Measurements from ENCODE around the gene ERC1.

ERC1 gene

DNA sequence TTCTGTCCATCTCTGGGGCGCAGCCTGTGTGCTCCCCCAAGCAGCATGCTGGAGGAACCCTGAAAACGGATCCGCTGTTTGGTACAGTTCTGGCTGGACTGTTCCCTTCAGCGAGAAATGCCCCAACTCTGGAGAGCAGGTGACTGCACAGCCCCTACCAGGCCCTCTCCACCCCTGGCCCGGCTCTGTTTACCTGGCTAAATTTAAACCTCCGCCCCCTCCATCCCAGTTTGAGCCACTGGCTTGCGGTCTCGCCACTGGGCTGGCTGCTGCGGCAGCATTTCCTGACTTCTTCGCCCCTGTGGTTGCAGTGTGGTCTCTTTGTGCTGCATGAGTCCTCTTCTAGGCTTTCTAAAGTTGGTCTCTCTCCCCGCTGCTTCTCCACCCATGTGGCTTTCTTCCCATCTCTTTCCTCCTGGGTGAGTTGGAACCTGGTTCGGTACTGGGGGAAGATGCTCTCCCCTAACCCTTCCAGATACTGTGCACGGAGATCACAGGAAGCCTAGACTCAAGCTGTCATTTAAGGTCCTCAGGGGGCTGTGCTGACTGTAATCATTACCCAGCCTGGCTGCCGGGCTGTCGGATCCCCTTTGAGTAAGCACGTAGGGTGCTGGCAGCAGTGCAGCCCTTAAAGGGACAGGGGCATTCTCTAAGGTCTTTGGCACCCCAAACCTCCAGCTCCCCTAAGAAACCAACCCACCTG is 542.7 kb downstream of the ERC1 start:
- no peaks in the 10 kb centered on the region for H3K4me1 ChIP-seq (ENCODE audit: control insufficient read depth, low read depth, low read length)
- H3K9me3 ChIP-seq (ENCODE audit: control insufficient read depth, low read depth, low read length) = no peaks in the 10 kb centered on the region
- H3K4me3 ChIP-seq (ENCODE audit: low read length) = no peak overlapping the region
- peaks cover 59% of the 10 kb centered on the region for H3K27me3 ChIP-seq (ENCODE audit: control insufficient read depth, insufficient read depth, low read length)
- H3K36me3 ChIP-seq (ENCODE audit: control insufficient read depth, low read depth, low read length) = no peaks in the 10 kb centered on the region
- no peak overlapping the region for H3K27ac ChIP-seq (ENCODE audit: low read length)
- no peak overlapping the region for H3K9ac ChIP-seq (ENCODE audit: low read length)

DNA sequence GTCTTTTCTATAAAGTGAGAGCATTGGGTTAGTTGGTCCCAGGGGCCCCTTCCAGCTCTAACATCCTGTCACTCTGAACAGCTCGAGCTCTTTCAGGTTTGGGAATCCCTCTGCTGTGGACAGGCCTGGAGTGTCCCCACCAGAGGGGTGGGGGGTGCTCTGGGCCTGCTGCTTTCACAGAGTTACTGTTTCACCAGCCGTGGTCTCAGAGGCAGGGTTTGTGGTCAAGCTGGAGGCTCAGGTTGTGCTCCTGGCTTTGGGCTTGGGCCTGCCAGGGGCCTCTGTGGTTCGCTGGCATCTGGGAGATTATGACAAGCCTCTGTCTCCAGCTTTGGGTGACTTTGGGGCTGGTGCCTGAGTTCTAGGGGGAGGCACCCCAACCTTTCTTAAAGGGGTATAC is 543.7 kb downstream of the ERC1 start:
- H3K27ac ChIP-seq (ENCODE audit: low read length) = no peak overlapping the region
- H3K36me3 ChIP-seq (ENCODE audit: control insufficient read depth, low read depth, low read length) = no peaks in the 10 kb centered on the region
- H3K9me3 ChIP-seq (ENCODE audit: control insufficient read depth, low read depth, low read length) = no peaks in the 10 kb centered on the region
- no peaks in the 10 kb centered on the region for H3K4me1 ChIP-seq (ENCODE audit: control insufficient read depth, low read depth, low read length)
- H3K27me3 ChIP-seq (ENCODE audit: control insufficient read depth, insufficient read depth, low read length) = peaks cover 52% of the 10 kb centered on the region
- no peak overlapping the region for H3K4me3 ChIP-seq (ENCODE audit: low read length)
- no peak overlapping the region for H3K9ac ChIP-seq (ENCODE audit: low read length)

DNA sequence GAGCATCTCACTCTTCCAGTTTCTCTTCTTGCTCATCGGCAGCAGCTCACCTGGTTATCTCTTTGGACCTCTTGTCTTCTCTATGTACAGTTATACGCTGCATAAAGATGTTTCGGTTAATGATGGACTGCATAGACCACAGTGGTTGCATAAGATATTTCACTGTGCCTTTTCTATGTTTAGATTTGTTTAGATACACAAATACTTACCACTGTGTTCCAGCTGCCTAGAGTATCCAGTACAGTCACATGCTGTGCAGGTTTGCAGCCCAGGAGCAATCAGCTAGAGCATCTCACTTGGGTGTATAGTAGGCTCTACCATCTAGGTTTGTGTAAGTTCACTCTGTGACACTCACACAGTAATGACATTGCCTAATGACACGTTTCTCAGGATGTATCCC is 545.8 kb downstream of the ERC1 start:
- Histone ChIP-seq H3K27me3 (ENCODE audit: control insufficient read depth, insufficient read depth, low read length) (peaks cover 41% of the 10 kb centered on the region), H3K9me3 (ENCODE audit: control insufficient read depth, low read depth, low read length) (no peaks in the 10 kb centered on the region), H3K9ac (ENCODE audit: low read length) (no peak overlapping the region), H3K4me1 (ENCODE audit: control insufficient read depth, low read depth, low read length) (no peaks in the 10 kb centered on the region), H3K27ac (ENCODE audit: low read length) (no peak overlapping the region), H3K36me3 (ENCODE audit: control insufficient read depth, low read depth, low read length) (no peaks in the 10 kb centered on the region), H3K4me3 (ENCODE audit: low read length) (no peak overlapping the region)

DNA sequence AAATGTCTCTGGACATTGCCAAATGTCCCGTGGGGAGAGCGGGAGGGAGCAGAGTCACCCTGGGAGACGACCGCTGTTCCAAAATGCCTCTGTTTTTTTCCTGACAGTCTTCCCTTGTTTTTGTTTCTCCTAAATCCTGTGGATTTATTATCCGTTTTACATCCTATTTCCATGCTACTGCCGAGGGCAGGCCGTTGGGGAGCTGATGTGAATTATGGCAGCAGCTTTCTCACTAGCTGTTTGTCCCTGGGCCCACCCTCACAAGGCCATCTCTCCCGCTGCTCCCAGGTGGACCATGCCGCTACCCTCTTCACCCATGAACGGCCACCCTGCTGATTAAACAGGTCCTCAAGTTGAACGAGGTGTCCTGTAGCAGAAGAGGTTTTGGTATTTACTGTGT is 548.1 kb downstream of the ERC1 start:
- Histone ChIP-seq H3K27ac (ENCODE audit: low read length) (no peak overlapping the region), H3K9ac (ENCODE audit: low read length) (no peak overlapping the region), H3K36me3 (ENCODE audit: control insufficient read depth, low read depth, low read length) (no peaks in the 10 kb centered on the region), H3K4me1 (ENCODE audit: control insufficient read depth, low read depth, low read length) (no peaks in the 10 kb centered on the region), H3K4me3 (ENCODE audit: low read length) (no peak overlapping the region), H3K27me3 (ENCODE audit: control insufficient read depth, insufficient read depth, low read length) (peaks cover 18% of the 10 kb centered on the region), H3K9me3 (ENCODE audit: control insufficient read depth, low read depth, low read length) (no peaks in the 10 kb centered on the region)

DNA sequence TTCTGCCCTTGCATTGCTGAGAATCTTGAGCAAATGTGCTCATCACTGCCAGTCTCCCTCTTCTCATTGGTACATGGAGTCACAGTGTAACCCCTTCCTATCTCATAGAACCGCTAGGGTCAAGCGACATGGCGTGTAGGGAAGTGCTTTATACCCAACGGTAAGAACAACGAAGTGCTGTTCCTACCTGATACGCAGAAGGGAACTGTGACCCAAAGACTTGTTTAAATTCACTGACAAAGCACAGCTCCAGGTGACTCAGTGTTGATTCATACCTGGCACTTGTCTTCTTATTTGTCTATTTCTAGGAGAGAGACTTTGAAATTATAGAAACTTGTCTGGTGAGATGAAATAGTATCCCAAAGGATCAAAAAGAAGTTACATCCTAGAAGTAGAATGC is 549.7 kb downstream of the ERC1 start:
- H3K9me3 ChIP-seq (ENCODE audit: control insufficient read depth, low read depth, low read length) = no peaks in the 10 kb centered on the region

DNA sequence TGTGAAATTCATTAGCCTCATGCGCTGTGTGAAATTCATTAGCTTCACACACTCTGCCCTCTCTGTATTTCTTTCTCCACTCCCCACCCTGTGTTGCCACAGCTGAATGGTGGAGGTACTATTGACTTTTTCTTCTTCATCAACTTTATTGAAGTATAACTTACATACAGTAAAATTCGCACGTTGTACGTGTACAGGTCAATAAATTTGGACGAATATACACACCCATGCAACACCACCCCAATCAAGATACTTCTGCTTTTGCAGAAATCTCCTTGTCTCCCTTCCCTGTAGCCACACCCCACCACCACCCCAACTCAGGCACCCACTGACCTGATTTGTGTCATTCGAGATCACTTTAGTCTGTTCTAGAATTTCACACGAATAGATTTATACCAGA is 551.6 kb downstream of the ERC1 start:
- no peak overlapping the region for H3K27ac ChIP-seq (ENCODE audit: low read length)

More for the DNA sequence above, 549.7 kb downstream of the ERC1 start:
- no peak overlapping the region for H3K4me3 ChIP-seq (ENCODE audit: low read length)
- H3K27me3 ChIP-seq (ENCODE audit: control insufficient read depth, insufficient read depth, low read length) = peaks cover 12% of the 10 kb centered on the region
- H3K36me3 ChIP-seq (ENCODE audit: control insufficient read depth, low read depth, low read length) = no peaks in the 10 kb centered on the region
- H3K4me1 ChIP-seq (ENCODE audit: control insufficient read depth, low read depth, low read length) = no peaks in the 10 kb centered on the region
- no peak overlapping the region for H3K27ac ChIP-seq (ENCODE audit: low read length)
- no peak overlapping the region for H3K9ac ChIP-seq (ENCODE audit: low read length)

DNA sequence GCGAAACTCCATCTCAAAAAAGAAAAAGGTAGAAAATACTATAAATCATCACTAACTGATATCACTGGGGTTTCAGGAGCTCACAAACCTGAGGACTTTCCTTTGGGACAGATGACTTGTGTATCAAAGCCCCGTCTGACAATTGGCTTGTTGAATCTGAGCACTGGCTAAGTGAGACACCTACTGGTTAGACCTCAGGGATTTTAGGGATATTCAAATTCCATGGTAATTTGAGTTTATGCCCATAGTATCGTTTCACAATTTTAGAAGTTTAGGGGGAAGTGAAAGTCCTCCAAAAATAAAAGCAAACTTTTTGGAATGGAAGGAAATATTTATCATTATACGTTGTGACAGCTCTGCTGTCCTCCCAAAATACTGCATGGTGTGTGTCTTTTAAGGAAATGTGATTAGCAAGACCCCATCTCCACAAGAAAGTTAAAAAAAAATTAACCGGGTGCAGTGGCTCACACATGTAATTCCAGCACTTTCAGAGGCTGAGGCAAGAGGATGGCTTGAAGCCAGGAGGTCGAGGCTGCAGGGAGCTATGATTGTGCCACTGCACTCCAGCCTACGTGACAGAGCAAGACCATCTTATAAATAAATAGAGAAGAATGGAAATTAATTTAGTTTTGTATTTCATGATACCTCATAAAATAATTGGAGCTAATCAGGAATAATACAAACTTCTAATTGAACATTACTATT is 554.1 kb downstream of the ERC1 start:
- H3K4me1 ChIP-seq (ENCODE audit: control insufficient read depth, low read depth, low read length) = peaks cover 3% of the 10 kb centered on the region
- no peak overlapping the region for H3K27ac ChIP-seq (ENCODE audit: low read length)
- H3K9me3 ChIP-seq (ENCODE audit: control insufficient read depth, low read depth, low read length) = no peaks in the 10 kb centered on the region
- H3K9ac ChIP-seq (ENCODE audit: low read length) = no peak overlapping the region
- no peaks in the 10 kb centered on the region for H3K36me3 ChIP-seq (ENCODE audit: control insufficient read depth, low read depth, low read length)
- peaks cover 7% of the 10 kb centered on the region for H3K27me3 ChIP-seq (ENCODE audit: control insufficient read depth, insufficient read depth, low read length)
- no peak overlapping the region for H3K4me3 ChIP-seq (ENCODE audit: low read length)

More for the DNA sequence above, 551.6 kb downstream of the ERC1 start:
- Histone ChIP-seq H3K4me1 (ENCODE audit: control insufficient read depth, low read depth, low read length) (peaks cover 3% of the 10 kb centered on the region), H3K27me3 (ENCODE audit: control insufficient read depth, insufficient read depth, low read length) (peaks cover 18% of the 10 kb centered on the region), H3K9me3 (ENCODE audit: control insufficient read depth, low read depth, low read length) (no peaks in the 10 kb centered on the region), H3K9ac (ENCODE audit: low read length) (no peak overlapping the region), H3K36me3 (ENCODE audit: control insufficient read depth, low read depth, low read length) (no peaks in the 10 kb centered on the region), H3K4me3 (ENCODE audit: low read length) (no peak overlapping the region)

Measured in iPS-18a (cell line).